BJ (cell line): ENCODE measurements around the gene MYH10. TPM values are rescaled to one million over a fixed set of nuclear protein-coding genes. Genes with fewer than 3 reads are reported as not detected.
"Not testable (repeated sequence)": the region's sequence is repeated elsewhere in the genome, so short reads cannot be mapped to it uniquely, and the experiment has no call there.

Source experiments
- CTCF ChIA-PET: fragments of 350-600 bp; formaldehyde crosslinking; extraction: SDS; loops from one replicate; lab custom pipeline; 2021; ENCODE audit warnings: antibody characterized with exemption, inconsistent platforms; lab: Yijun Ruan, JAX
- POLR2A ChIA-PET: fragments of 300-600 bp; sonication (Branson Sonifier 250); formaldehyde crosslinking; extraction: SDS; loops from one replicate; lab custom pipeline; 2021; ENCODE audit warnings: antibody characterized with exemption; lab: Charles Lee
- DNase-seq: peaks from one replicate; pipeline ENCODE4 v3.0.0-alpha.2; 2011; ENCODE audit warnings: low read depth
- H3K27me3 ChIP-seq: 2 replicates; pipeline ENCODE4 v1.6.0; 2011; ENCODE audit warnings: low read length; ENCODE audit not compliant: control insufficient read depth, insufficient read depth
- H3K36me3 ChIP-seq: 2 replicates; pipeline ENCODE4 v1.5.1; 2011; ENCODE audit warnings: low read length; ENCODE audit not compliant: control insufficient read depth, insufficient read depth
- H3K4me3 ChIP-seq: 2 replicates; pipeline ENCODE4 v1.5.1; 2011; ENCODE audit warnings: low read depth, mild to moderate bottlenecking, control low read depth, low read length
- polyA plus RNA-seq: library from polyadenylated mRNA; depleted of rRNA; stranded (reverse); fragments of >200 nt; gene quantifications from 2 replicates; pipeline ENCODE4 v1.2.3, GENCODE V29; 2011
- TF ChIP-seq, protein P1 (sequence below): IDR thresholded peaks from 2 replicates; pipeline ENCODE4 v1.5.1; 2011; ENCODE audit warnings: low read depth, mild to moderate bottlenecking, control low read depth, inconsistent platforms, low read length, moderate library complexity; ENCODE audit not compliant: insufficient read depth

MYH10 gene
- polyA plus RNA-seq, 1 experiment: 62.1 TPM

DNA sequence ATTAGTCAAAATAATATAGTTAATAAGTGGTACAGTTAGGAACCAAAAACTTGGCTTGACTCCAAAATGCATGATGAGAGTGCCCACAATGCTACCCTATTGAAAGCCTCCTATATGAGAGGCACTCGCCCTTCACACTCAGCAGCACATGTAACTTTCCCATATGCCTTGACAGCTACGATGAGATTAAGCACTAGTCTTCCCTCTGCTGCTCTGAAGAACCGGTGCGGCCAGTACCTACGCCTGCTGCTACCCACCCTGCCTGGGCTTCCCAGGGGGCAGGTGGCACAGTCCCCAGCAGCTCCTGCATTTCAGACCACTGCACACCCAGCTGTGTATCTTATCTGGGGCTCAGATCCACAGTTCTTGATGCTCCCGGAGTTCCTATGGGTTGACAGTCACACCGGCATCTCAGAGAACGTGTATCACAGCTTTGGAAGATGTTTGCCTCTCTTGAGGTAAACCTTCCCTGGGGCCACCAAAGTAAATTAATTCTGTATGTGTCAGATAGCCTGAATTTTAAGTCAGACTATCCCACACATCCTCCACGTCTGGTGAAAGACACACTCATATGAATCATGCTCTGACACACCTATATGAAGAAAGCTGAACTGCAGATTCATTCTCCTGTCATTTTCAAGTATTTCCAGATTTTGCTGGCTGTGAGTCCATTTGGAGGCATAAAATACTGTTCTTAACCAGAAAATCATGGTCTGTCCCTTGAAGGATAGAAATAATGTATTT, 77.8 kb downstream of the MYH10 start:
- no peaks in the 10 kb centered on the region for H3K27me3 ChIP-seq
- DNase-seq: peak; percentile 25
- ChIA-PET CTCF (interaction anchor here (1.2 kb wide), 1 partner anchor 193 kb away, joined by 3 read pairs; no protein-coding TSS in a partner anchor), POLR2A (no interaction called here)
- TF ChIP-seq, protein P1, sequence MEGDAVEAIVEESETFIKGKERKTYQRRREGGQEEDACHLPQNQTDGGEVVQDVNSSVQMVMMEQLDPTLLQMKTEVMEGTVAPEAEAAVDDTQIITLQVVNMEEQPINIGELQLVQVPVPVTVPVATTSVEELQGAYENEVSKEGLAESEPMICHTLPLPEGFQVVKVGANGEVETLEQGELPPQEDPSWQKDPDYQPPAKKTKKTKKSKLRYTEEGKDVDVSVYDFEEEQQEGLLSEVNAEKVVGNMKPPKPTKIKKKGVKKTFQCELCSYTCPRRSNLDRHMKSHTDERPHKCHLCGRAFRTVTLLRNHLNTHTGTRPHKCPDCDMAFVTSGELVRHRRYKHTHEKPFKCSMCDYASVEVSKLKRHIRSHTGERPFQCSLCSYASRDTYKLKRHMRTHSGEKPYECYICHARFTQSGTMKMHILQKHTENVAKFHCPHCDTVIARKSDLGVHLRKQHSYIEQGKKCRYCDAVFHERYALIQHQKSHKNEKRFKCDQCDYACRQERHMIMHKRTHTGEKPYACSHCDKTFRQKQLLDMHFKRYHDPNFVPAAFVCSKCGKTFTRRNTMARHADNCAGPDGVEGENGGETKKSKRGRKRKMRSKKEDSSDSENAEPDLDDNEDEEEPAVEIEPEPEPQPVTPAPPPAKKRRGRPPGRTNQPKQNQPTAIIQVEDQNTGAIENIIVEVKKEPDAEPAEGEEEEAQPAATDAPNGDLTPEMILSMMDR: no peak
- peaks cover 4% of the 10 kb centered on the region for H3K36me3 ChIP-seq
- no peak overlapping the region for H3K4me3 ChIP-seq

DNA sequence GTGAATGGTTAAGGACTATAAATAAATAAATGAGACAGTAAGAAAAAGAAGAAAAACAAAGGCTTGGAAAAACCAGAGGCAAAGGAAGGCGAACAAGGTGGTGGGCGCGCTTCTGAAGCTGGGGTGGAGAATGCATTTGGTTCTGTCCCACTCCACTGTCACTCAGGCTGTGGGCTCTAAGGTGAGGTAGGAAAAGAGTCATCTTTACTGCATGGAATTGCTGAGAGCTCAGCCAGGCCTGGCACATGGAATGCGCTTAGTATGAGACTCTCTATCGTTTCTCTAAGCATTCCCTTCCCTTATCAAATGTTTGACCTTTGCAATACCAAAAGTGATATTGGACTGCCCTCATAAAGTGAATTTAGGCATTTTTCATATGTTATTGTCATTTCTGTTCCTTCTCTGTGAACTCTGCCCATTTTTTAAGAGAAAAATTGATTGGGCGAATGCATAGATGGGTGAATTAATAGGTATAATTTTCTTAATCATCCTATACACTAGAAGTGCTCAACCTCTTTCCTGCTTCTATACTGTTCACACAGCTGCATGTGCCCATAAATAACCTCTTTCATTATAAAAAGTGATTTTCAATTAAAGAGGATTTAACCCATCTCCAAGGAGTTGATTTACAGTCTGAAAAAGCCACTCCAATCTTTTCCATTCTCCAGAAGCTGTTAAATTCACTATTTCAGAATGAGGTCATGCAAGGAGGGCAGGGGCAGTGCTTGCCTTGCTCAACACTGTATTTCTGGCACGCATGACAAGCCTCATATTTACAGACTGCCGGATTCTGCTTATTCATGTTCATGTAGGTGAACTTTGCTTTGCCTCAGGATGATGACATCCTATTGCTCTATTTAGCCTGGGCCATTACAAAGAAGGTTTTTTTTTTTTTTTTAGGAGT, 87.7 kb downstream of the MYH10 start:
- POLR2A ChIA-PET: no interaction called here

DNA sequence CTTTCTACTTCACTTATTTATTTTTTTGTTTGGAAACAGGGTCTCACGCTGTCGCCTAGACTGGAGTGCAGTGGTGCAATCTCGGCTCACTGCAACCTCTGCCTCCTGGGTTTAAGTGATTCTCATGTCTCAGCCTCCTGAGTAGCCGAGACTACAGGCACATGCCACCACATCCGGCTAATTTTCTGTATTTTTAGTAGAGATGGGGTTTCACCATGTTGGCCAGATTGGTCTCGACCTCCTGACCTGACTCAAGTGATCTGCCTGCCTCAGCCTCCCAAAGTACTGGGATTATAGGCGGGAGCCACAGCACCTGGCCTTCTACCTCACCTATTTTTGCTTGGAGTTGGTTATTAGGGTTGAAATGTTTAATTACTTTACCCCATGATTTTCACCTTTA, 90.5 kb downstream of the MYH10 start:
- DNase-seq, H3K27me3 ChIP-seq, H3K4me3 ChIP-seq, CTCF ChIA-PET, POLR2A ChIA-PET: not testable (repeated sequence)
- H3K36me3 ChIP-seq: peaks cover 12% of the 10 kb centered on the region

More for the DNA sequence above, 87.7 kb downstream of the MYH10 start:
- Histone ChIP-seq H3K4me3 (no peak overlapping the region), H3K27me3 (no peaks in the 10 kb centered on the region), H3K36me3 (peaks cover 11% of the 10 kb centered on the region)
- TF ChIP-seq, protein P1: no peak
- DNase-seq: peak; percentile 39
- CTCF ChIA-PET: interaction anchor here (1.0 kb wide), 1 partner anchor 203 kb away, joined by 3 read pairs; no protein-coding TSS in a partner anchor

DNA sequence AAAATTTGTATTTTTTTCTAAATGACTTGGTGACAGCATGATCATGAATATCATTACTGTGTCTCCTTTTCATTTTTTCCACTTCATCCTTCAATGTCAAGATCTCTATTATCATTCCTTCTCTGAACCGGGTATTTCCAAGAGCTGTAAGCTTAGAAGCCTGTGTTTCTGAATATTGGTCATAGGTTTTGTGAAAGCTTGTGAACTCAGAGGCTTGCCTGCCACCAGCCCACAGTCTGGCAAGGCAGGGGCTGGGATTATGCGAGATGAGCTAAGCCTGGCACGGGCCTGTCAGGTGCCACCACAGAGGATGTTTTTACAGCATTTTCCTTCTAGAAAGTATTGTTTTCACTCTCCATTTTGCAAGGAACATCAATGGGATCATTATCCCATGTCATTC, 92.8 kb downstream of the MYH10 start:
- no peaks in the 10 kb centered on the region for H3K27me3 ChIP-seq
- H3K36me3 ChIP-seq: peaks cover 19% of the 10 kb centered on the region
- no peak for DNase-seq
- ChIA-PET CTCF (no interaction called here), POLR2A (no interaction called here)
- TF ChIP-seq, protein P1: no peak
- H3K4me3 ChIP-seq: no peak overlapping the region

DNA sequence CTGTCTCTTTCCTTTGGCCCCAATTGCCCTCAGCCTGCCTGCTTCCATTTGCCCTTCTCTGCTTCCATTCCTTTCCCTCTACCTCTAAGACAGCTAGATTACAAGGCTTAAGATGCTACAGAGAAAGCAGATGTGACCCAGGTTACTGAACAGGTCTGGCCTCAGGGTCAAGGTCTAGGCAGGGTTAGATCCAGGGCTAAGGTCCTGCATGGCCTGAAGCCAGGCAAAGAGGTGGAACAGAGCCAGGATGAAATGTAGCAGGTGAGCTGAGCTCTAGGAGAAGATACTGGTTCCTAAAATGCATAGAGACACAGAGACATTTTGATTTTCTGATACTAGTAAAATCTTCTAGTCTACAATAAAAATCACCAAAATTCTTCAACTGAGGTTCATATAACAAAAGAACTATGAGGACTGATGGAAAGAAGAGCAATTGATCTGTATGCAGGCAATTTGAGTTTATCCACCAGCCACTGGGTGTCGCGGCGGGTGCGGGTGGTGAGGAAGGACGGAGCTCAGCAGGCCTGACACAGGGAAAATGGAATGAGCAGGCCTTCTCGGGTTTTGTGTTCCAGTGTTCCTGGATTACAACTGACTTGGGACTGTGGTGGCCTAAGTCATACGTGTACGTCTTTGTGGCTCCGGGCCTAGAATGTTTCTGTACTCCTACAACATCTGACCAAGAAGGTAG, 95.9 kb downstream of the MYH10 start:
- DNase-seq: no peak
- TF ChIP-seq, protein P1: no peak
- CTCF ChIA-PET: interaction anchor here (0.6 to 1.4 kb wide), 4 partner anchors 12 to 450 kb away, joined by 3 read pairs; no protein-coding TSS in a partner anchor
- H3K4me3 ChIP-seq: no peak overlapping the region
- H3K36me3 ChIP-seq: peaks cover 21% of the 10 kb centered on the region
- POLR2A ChIA-PET: no interaction called here
- H3K27me3 ChIP-seq: no peaks in the 10 kb centered on the region
